ENCODE measurements around the gene ZC3H12A.
A peak's percentile ranks its signal among the peaks of the same experiment; 100 is the strongest.
"Not testable (repeated sequence)": the region's sequence is repeated elsewhere in the genome, so short reads cannot be mapped to it uniquely, and the experiment has no call there.

The ZC3H12A gene

DNA sequence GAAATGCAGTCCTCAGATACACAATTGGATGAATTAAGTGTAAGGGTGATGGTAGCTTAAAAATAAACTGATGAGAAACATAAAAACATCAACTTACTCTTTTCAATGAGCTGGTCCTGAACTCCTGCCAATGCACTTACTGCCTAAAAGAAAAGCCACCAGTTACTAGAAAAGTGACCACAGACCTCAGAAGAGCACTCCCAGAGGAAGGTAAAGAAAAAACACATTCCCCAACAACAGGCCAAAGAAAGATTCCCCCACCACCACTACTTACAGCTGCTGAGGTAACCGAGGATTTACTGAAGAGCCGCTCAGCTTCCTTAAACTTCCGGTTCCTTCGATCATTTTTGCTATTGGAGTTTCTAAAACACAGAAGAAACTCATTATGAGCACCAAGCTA lies 34.8 kb downstream of the ZC3H12A start:
- TF ChIP-seq, protein P1, sequence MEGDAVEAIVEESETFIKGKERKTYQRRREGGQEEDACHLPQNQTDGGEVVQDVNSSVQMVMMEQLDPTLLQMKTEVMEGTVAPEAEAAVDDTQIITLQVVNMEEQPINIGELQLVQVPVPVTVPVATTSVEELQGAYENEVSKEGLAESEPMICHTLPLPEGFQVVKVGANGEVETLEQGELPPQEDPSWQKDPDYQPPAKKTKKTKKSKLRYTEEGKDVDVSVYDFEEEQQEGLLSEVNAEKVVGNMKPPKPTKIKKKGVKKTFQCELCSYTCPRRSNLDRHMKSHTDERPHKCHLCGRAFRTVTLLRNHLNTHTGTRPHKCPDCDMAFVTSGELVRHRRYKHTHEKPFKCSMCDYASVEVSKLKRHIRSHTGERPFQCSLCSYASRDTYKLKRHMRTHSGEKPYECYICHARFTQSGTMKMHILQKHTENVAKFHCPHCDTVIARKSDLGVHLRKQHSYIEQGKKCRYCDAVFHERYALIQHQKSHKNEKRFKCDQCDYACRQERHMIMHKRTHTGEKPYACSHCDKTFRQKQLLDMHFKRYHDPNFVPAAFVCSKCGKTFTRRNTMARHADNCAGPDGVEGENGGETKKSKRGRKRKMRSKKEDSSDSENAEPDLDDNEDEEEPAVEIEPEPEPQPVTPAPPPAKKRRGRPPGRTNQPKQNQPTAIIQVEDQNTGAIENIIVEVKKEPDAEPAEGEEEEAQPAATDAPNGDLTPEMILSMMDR (IDR thresholded peaks at IDR 0.05; ENCODE audit: insufficient read depth, low read length, missing control alignments), result peak; percentile 6
- ChIA-PET CTCF (interaction anchor here (1.2 to 3.0 kb wide), 7 partner anchors 9 to 173 kb away, joined by 3 to 19 read pairs (median 6); no protein-coding TSS in a partner anchor), POLR2A (no interaction called here)
- no peak for DNase-seq (ENCODE audit: low read depth, low spot score)
- no peak overlapping the region for H3K4me3 ChIP-seq (ENCODE audit: low read depth, low read length)

DNA sequence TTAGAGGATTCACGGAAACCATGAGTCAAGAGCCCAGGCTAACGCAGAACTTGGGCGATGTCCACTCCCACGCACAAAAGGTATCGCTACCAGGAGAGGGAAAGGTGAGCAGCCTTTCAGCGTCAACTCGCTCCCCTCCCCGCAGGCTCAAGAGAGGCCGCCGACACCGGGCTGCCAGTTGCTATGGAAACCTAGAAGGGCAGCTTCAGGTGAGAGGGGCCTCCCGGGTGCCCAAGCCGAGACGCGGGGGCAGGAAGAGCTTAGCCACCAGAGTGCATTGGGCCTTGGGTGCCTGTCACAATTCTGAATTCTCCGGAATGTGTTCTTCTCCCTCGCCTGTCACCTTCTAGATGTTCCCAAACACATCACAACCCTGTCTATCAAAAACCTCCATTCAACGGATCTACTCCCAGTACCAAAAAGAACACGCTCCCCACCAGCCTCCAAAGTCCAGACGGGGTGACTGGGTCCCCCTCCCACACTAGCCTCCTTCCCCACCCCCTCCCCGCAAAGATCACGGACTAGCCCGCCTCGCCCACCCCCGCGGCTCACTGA lies 39.5 kb downstream of the ZC3H12A start:
- POLR2A ChIA-PET, result interaction anchor here (0.6 to 1.5 kb wide), 4 partner anchors 39 to 445 kb away, joined by 3 to 4 read pairs (median 4); partner anchors contain the start of genes DNALI1, GNL2 and ZC3H12A
- peak overlapping the region; percentile 81 for H3K4me3 ChIP-seq (ENCODE audit: low read depth, low read length)
- DNase-seq (ENCODE audit: low read depth, low spot score), result no peak
- TF ChIP-seq, protein P1 (IDR thresholded peaks at IDR 0.05; ENCODE audit: insufficient read depth, low read length, missing control alignments), result no peak
- CTCF ChIA-PET, result interaction anchor here (0.6 to 4.6 kb wide), 35 partner anchors 8 to 1245 kb away, joined by 3 to 96 read pairs (median 8); partner anchors contain the start of gene DNALI1

DNA sequence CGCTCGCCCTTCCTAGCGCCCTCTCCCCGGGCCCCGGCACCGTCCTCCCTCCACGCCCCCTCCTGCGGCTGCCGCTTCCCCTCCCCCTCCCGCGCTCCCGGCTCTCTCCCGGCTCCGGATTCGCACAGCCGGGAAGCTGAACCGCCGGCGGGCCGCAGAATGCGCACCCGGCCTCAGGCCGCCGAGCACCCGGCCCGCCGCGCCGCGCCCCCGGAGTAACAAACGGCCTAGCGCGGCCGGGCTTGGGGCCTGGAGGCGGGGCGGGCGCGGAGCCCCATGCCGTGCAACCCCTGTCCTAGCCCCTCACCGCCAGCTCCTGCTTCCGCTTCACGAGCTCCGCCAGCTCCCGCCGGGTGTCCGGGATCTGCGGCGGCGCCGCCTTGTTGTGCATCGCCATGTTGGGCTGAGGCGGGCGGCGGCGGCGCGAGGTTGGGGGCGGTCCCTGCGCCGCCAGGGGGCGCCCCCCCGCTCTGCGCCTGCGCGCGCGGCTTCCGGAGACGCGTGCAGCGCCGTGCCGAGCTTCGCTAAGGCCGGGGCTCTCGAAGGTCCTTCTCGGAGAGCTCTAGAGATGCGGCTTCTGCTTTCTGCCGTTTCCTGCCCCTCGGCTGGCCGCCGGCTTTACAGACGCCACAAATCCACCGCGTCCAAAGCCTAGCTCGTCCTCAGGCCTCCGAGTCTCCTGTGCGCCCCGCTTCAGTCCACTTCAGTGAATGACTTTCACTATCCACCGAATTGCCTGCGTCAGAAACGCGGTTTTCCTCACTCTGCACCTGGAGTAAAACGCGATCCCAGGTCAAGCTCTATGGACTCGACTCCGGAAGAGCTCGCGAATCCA lies 40.2 kb downstream of the ZC3H12A start, which contains the start of gene MEAF6:
Gene MEAF6 (minus strand): TSS at position 417 of the 835 bp plus-strand sequence. CDS start 20 bp downstream, at position 397.
- ChIA-PET POLR2A (interaction anchor here (0.6 to 1.5 kb wide), 7 partner anchors 40 to 445 kb away, joined by 3 to 5 read pairs (median 3); partner anchors contain the start of genes DNALI1, GNL2 and ZC3H12A), CTCF (interaction anchor here (0.6 to 4.6 kb wide), 43 partner anchors 9 to 1311 kb away, joined by 3 to 96 read pairs (median 5); partner anchors contain the start of gene DNALI1)
- peak within 1 kb of the TSS; percentile 81 for H3K4me3 ChIP-seq (ENCODE audit: low read depth, low read length)
- TF ChIP-seq, protein P1 (IDR thresholded peaks at IDR 0.05; ENCODE audit: insufficient read depth, low read length, missing control alignments), result peak; percentile 49
- DNase-seq (ENCODE audit: low read depth, low spot score), result no peak

DNA sequence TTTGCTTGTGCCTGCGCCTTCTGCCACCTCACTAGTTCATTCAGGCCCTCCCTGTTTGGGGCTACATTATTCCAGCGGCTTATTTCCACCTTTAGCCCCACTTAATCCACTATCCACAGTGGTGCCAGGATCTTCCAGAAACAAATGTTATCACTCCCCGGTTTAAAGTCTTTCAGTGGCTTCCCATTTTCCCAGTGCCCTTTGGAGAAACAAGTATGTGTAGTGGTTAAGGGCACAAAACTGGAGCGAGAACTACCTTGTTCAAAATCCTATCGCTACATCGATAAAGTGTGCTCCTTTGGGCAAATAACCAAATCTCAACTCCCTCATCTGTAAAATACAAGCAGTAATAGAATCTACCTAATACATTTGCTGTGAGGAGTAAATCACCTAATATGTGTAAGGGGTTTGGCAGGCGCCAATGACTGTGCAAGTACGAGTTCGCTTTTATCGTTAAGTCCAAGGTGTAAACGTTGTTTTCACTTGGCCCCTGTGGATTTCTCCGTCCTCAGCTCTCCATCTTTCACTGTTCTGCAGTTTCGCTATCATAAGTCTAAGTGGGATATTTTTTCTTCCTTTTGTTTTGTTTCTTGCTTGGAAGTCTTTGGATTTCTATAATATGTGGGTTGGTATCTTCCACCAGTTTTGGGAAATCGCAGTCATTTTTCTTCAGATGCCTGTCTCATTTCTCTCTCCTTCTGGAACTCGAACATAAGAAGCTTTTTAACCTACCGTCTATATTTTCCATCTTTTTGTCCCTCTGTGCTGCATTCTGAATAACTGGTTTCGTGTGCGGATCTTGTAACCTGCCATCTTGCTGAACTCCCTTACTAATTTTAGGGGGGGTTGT lies 41.0 kb downstream of the ZC3H12A start:
- TF ChIP-seq, protein P1 (IDR thresholded peaks at IDR 0.05; ENCODE audit: insufficient read depth, low read length, missing control alignments), result no peak
- no peak for DNase-seq (ENCODE audit: low read depth, low spot score)
- H3K4me3 ChIP-seq (ENCODE audit: low read depth, low read length), result peak overlapping the region; percentile 81
- ChIA-PET POLR2A (interaction anchor here (1.0 to 1.5 kb wide), 4 partner anchors 41 to 175 kb away, joined by 3 to 5 read pairs (median 4); partner anchors contain the start of gene ZC3H12A), CTCF (interaction anchor here (0.6 to 4.6 kb wide), 39 partner anchors 9 to 1310 kb away, joined by 3 to 96 read pairs (median 6); partner anchors contain the start of gene DNALI1)

DNA sequence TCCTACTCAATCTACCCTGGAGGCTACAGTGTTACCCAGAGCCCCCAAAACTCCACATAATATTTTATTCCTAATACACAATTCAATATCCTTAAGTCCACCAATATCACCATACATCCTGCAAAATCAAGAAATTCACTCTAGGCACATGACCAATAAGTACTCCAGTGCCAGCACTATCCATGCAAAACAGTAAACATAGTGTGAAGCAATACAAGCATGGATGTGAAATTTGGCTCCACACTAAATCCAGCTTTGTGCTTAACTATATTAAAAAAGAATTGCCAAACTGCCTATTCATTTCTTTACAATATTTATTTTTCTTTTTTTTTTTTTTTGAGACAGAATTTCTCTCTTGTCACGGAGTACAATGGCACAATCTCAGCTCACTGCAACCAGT lies 43.2 kb downstream of the ZC3H12A start:
- TF ChIP-seq, protein P1 (IDR thresholded peaks at IDR 0.05; ENCODE audit: insufficient read depth, low read length, missing control alignments), result no peak
- no peak for DNase-seq (ENCODE audit: low read depth, low spot score)
- CTCF ChIA-PET, result no interaction called here
- POLR2A ChIA-PET, result no interaction called here
- H3K4me3 ChIP-seq (ENCODE audit: low read depth, low read length), result no peak overlapping the region

DNA sequence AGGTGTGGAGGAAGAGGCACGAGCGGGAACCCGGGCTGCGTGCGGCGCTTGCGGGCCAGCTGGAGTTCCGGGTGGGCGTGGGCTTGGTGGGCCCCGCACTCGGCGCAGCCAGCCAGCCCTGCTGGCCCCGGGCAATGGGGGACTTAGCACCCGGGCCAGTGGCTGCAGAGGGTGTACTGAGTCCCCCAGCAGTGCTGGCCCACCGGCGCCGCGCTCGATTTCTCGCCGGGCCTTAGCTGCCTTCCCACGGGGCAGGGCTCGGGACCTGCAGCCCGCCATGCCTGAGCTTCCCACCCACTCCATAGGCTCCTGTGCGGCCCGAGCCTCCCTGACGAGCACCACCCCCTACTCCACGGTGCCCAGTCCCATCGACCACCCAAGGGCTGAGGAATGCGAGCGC lies 43.9 kb downstream of the ZC3H12A start:
- DNase-seq (ENCODE audit: low read depth, low spot score); CTCF ChIA-PET; POLR2A ChIA-PET; H3K4me3 ChIP-seq (ENCODE audit: low read depth, low read length): not testable (repeated sequence)

DNA sequence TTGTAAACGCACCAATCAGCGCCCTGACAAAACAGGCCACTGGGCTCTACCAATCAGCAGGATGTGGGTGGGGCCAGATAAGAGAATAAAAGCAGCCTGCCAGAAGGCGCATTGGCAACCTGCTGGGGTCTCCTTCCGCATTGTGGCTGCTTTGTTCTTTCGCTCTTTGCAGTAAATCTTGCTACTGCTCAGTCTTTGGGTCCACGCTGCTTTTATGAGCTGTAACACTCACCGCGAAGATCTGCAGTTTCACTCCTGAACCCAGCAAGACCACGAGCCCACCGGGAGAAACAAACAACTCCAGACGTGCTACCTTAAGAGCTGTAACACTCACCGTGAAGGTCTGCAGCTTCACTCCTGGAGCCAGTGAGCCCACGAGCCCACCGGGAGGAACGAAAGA lies 44.5 kb downstream of the ZC3H12A start:
- H3K4me3 ChIP-seq (ENCODE audit: low read depth, low read length); DNase-seq (ENCODE audit: low read depth, low spot score); POLR2A ChIA-PET: not testable (repeated sequence)
- CTCF ChIA-PET, result interaction anchor here (1.0 kb wide), 1 partner anchor 15 kb away, joined by 3 read pairs; no protein-coding TSS in a partner anchor
